DMS 273 (cell line): ENCODE measurements around the gene GPD1.
"Not testable (repeated sequence)": the region's sequence is repeated elsewhere in the genome, so short reads cannot be mapped to it uniquely, and the experiment has no call there.

Source experiments
- DNase-seq: peaks from one replicate; lab custom pipeline; 2025; ENCODE audit not compliant: unreplicated experiment; lab: John Stamatoyannopoulos, UW

The GPD1 gene

DNA sequence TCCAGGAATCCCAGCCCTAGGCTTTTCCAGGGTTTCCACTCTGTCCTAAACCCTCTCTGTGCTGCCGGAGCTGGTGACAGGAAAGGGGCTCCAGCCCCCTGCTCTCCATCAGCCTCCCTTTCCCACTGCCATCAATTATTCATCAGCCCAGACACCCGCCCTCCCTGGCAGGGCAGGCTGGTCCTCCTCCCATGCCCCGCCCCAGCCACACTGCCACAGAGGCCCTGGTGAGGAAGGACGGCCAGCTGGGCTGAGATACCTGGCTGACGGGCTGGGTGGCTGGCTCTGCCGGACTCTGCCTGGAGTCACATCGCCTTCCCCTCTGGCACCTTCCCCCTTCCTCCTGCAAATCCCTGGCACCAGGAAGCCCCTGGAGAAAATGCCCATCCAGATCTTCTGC, 30.6 kb upstream of the GPD1 start:
- DNase-seq: no peak

DNA sequence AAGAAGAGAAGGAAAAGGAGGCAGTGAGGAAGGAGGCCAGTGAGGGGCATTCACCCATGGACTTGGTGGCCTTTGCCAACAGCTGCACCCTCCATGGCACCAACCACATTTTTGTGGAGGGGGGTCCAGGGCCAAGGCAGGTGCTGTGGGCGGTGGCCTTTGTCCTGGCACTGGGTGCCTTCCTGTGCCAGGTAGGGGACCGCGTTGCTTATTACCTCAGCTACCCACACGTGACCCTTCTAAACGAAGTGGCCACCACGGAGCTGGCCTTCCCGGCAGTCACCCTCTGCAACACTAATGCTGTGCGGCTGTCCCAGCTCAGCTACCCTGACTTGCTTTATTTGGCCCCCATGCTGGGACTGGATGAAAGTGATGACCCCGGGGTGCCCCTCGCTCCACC, 30.1 kb upstream of the GPD1 start:
- no peak for DNase-seq

DNA sequence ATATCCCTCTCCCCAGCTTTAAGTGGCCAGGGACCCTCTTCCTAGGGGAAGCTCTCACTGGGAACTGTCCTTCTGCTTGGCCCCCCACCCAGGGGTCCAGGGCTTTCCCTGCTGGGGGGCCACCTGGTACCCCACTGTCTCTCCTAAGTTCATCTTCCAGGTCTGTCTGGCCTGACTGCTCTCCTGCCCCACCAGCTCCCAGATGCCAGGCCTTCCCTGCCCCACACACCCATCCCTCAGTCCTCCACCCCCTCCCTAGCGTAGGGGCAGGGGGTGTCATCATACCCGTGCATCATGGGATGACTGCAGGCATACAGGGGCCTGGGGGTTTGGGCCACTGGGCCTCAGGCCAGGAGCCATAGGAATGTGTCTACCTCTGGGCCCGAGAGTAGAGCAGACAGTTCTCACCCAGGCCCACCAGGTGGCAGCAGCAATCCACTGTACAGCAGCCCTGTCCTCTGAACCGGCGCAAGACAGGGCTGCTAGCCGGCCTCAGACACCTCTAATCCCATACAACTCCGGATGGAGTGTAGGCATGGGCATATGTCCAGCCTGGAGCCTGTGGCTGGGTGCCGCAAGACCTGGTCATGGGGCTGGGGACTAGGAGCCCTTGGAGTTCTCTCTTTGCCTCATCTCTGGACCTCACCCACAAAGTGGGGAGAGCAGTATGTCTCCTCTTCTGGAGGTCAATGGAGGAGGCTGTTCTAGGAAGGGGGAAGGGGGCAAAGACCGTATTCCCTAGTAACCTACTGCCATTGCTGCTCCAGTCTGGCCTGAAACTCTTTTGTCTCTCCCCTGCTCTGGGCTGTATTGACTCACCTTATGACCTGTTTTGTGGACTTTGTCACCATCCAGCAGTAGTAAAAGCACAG, 28.6 kb upstream of the GPD1 start:
- DNase-seq: peak; percentile 76

DNA sequence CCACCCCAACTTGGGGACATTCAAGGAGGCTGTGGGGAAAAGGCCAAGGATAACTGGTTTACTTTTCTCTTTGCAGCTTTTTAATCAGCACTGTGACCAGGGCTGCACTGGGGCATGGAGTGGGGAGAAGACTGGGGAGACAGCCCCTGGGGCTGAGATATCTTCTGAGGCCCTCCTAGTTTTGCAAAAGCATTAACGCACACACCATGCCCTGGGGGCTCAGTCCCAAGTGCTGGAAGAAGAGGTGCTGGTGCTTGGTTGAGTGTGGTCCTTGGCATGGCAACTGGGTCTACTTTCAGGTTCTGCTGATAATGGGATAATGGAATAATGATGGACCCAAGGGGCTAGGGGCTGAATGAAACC, 28.0 kb upstream of the GPD1 start:
- DNase-seq: no peak

DNA sequence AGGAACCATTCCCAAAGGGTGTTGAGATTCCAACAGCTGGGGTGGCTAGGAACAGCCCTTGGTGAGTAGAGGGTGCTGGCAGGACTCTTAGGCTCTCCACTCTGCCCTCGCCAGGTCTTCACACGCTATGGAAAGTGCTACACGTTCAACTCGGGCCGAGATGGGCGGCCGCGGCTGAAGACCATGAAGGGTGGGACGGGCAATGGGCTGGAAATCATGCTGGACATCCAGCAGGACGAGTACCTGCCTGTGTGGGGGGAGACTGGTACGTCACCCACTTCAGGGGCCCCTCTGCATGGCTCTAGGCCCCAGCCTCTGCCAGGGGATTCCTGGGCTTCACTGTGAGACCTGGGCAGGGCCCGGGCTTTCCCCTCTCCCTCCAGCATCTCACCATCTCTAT, 26.7 kb upstream of the GPD1 start:
- no peak for DNase-seq

DNA sequence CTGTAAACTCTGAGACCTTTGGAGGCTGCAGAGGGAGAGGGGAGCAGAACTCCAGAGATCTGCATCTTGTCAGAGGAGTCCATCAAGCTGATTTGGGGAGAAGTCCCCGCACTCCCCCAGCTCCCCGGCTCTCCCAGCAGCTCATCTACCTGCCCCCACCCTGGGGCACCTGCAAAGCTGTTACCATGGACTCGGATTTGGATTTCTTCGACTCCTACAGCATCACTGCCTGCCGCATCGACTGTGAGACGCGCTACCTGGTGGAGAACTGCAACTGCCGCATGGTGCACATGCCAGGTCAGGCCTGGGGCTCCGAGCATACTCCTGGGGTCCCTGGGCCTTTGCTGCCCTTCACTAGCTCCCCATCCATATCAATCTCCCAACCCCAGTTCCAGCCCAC, 25.5 kb upstream of the GPD1 start:
- no peak for DNase-seq

DNA sequence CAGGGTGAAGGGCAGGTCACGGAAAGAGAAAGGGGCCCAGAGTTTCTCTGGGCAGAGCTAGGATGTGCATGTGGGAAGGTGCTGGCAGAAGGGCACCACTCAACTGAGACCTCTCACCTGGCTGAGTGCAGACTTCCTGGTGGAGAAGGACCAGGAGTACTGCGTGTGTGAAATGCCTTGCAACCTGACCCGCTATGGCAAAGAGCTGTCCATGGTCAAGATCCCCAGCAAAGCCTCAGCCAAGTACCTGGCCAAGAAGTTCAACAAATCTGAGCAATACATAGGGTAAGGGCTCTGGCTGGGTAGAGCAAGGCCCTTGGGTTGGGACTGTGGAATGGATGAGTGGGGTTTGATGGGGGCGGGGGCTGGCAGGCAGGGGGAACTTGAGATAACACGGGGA, 24.0 kb upstream of the GPD1 start:
- DNase-seq: no peak

DNA sequence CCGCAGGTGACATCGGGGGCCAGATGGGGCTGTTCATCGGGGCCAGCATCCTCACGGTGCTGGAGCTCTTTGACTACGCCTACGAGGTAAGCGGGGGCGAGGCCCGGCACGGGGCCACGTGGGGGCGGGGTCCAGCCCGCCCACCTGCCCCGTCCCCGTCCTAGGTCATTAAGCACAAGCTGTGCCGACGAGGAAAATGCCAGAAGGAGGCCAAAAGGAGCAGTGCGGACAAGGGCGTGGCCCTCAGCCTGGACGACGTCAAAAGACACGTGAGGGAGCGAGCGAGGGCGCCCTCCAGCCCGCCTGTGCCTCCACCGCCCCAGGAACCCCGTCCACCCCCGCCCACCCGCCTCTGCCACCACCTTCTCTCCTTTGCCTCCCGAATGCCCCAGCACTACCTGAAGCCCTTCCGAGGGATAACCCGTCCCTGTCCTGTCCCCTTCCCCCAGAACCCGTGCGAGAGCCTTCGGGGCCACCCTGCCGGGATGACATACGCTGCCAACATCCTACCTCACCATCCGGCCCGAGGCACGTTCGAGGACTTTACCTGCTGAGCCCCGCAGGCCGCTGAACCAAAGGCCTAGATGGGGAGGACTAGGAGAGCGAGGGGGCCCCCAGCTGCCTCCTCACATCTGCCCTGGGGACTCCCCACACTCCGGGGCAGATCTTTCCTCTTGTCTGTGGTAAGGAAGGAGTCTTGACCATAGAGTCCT, 22.6 kb upstream of the GPD1 start:
- no peak for DNase-seq

DNA sequence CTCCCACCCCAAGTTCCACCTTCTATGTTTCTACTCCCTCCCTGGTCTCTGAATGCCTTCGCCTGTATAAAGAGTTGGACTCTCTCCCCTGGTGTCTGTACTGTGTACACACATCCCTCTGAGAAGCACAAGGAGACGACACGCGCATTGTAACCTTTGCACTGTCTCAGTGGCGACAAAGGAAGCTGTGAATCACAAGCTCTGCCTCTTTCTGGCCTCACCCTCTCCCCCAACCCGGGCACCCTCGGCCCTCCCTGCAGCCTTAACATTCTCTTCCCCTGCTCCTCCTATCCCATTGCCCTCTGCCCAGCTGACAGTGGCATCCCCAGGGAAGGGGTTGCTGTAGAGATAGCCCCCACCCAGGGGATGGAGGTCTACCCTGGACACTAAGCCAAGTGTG, 21.2 kb upstream of the GPD1 start:
- DNase-seq: no peak

DNA sequence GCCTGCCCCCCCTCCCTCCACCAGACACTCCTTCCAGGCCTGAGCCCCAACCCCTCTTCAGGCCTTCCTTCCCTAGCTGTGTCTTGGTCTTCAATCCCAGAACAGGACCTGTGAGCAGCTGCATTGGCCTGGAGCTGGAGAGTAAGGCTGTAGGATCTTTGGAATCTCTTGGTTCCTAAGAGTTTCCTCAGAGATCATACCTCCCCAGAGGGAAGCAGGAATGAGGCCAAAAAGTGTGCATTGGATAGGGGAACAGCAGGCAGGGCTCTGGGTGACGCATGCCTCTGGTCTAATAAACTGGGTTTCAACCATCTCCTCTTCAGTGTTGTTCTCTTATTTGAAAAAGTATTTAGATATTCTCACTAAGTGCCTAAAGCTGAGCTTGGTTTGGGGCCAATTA, 20.5 kb upstream of the GPD1 start:
- DNase-seq: no peak

DNA sequence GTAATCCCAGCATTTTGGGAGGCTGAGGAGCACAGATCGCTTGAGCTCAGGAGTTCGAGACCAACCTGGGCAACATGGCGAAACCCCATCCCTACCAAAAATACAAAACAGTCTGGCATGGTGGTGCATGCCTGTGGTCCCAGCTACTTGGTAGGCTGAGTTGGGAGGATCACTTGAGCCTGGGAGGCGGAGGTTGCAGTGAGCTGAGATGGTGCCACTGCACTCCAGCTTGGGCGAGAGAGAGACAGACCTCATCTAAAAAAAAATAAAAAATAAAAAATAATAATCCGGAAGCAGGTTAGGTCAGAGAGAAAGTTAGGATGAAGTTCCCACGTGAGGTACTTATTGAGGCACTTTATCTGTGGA, 19.4 kb upstream of the GPD1 start:
- DNase-seq: not testable (repeated sequence)

DNA sequence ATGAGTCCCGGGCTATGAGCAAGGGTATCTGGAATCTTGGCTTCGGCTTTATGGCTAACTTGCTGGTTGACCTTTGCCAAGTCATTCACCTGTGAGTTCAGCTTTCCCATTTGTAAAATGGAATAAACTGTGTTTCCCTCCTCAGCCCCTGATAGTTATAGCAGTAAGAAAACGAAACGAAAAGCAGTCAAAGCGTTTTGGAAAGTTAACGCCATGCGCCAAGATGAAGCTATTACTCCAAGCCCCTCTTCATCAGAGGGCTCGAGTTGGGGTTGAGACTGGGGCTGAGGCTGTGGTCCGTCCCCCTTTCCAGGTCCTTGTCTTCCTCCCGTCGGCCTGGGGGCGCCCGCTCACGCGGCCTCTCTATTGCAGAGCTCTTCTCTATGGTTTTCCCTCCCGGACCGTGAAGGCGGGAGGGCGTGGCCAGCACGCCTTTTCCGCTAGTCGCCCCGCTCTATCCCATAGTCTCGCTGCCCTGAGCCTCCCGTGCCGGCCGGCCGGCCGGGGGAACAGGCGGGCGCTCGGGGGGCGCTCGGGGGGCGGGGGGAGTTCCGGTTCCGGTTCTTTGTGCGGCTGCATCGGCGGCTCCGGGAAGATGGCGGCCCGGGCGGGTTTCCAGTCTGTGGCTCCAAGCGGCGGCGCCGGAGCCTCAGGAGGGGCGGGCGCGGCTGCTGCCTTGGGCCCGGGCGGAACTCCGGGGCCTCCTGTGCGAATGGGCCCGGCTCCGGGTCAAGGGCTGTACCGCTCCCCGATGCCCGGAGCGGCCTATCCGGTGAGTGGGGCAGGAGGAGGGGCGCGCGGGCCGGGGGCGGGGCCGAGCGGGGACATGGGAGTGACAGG, 18.8 kb upstream of the GPD1 start, which contains the start of gene SMARCD1:
Gene SMARCD1, plus strand, starts transcription at position 568 of the 840 bp plus-strand sequence. Its CDS starts 28 bp downstream, at position 596.
- DNase-seq: peak; percentile 96

DNA sequence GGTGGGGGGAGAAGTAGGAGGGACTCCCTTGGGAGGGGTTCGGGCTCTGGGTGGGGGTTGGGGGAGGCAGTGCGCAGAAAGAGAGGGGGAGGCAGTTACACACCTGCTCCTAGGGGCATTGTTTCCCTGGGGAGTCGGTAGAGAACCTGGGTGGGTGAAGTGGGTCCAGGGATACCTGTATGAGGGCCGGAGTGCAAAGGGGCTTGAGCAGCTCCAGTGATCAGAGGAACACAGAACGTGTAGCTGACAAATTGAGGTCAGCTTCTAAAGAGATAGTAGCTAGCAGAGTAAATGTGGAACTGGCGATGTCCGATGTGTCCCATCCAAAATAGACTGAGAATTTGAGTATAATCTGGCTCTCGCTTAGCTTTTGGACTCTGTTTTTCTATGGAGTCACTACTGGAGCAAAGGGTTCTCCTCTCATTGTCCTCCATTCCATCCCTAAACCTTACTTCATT, 18.2 kb upstream of the GPD1 start:
- DNase-seq: no peak

DNA sequence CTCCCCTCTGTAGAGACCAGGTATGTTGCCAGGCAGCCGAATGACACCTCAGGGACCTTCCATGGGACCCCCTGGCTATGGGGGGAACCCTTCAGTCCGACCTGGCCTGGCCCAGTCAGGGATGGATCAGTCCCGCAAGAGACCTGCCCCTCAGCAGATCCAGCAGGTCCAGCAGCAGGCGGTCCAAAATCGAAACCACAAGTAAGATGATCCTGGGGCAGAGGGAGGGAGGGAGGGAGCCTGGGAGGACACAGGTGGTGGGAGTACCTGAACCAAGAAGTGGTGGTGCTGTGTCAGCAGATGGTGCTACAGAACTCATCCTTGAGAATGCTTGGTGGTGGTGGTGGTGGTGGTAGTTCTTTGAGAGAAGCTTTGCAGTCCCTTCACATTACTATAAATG, 17.7 kb upstream of the GPD1 start:
- no peak for DNase-seq

DNA sequence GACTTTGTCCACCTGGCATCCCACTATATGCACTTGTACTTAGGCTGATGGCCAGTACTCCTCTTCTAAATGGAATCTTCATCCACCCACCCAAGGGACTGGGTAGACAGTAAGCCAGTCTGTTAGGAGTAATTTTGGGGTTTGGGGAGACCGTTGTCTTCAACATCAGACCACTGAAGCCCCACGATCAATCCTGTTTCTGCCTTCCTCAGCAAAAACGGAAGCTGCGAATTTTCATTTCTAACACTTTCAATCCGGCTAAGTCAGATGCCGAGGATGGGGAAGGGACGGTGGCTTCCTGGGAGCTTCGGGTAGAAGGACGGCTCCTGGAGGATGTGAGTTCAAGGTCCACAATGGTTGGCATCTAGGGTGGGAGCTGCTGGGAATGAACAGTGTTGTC, 16.7 kb upstream of the GPD1 start:
- DNase-seq: no peak

DNA sequence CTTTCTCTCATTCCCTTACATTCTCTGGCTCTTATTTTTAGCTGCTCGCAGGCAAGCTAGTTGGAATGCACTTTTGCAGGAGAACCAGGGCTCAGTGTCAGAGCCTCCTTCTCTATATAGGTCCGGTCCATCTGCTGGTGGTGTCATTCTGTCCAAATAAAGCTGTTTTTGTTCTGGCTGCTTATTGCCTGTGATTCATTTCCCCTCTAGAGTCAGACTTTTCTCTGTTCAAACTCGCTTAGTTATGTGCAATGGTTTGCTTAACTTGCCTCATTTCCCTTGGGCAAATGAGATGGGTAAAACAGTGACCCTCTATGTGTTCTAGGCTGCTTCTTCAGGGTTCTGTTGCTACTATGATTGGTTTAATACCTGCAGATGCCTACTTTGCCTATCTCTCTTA, 15.8 kb upstream of the GPD1 start:
- DNase-seq: no peak

DNA sequence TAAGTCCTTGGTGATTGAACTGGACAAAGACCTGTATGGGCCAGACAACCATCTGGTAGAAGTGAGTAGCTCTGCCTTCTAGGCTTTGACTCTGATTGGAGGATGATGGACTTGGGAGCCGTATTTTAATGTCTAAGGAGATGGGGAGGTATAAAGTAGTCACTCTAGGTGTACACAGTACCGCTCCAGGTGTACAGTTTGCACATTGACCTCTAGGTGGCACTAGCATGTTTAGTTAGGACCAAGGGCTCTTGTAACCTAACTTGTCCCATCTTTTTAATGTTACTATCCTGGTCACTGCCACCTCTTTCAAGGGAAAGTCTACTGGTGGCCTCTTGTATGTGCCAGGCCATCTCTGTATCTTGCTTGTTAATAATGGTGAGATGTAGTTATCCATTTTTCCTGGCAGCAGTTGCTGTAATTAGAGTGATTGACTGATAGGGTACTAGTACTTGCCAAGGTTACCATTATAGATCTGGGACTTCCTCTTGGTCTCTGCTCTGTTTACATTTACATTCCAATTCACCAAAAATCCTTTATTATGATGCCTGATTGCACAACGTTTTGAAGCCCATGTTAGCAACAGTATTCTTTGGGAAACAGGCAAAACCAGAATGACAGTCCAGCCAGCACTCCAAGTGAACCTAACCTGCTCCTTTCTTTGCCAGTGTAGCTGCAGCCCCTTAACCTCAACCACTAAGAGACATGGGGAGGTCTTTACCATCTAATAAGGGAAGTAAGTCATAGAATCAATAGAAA, 15.1 kb upstream of the GPD1 start:
- peak; percentile 71 for DNase-seq

DNA sequence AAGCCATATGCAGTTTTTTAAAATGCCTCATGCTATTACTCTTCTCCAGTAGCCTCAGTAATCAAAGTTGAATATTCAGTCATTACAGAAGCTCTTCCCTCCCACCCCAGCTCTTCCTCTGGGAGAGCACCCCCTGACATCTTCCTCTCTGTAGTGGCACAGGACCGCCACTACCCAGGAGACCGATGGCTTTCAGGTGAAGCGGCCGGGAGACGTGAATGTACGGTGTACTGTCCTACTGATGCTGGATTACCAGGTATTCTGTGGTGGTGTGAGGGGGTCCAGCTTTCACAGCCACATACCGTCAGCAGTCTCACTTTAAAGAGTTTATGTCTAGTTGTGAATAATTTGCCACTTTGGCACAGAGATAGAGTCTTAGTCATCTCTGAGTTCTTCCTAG, 14.1 kb upstream of the GPD1 start:
- no peak for DNase-seq

DNA sequence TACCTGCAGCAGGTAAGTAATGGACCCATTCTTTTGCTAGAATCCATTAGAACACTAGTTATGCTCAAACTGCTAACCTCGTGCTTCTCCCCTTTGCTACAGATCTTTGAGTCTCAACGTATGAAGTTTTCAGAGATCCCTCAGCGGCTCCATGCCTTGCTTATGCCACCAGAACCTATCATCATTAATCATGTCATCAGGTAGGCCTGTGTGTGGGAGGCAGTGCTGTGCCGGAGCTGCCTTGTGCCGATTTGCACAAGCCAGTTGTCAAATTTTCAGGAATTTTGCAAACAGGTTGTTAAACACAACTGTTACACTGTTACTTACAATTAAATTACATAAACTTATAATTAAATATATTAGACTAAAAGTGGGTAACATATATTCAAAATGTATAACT, 13.4 kb upstream of the GPD1 start:
- no peak for DNase-seq

DNA sequence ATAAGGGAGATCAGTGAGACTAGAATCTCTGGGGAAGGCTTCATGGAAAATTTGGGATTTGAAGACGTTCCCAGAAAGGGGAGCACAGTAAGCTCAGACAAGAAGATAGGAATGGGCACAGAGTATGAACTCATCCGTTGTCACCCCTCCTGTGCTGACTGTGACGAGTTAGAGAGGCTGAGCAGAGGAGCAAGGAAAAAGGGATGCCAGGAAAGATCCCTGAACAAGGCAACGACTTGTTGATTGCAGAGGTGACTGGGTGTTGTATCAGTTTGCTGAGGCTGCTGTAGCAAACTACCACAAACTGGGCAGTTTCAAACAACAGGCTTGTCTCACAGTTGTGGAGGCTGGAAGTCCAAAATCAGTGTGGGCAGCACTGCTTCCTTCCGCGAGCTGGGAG, 5.9 kb upstream of the GPD1 start:
- no peak for DNase-seq
